ENCODE results near the gene SLC35E3. TPM values are rescaled to one million over a fixed set of nuclear protein-coding genes. Genes with fewer than 3 reads are reported as not detected.
"Not testable (repeated sequence)": the region's sequence is repeated elsewhere in the genome, so short reads cannot be mapped to it uniquely, and the experiment has no call there.

The SLC35E3 gene
- total RNA-seq, 5 donors from 2014 or later (not counting 1 experiment from before 2014, with no cell fraction given) = 6.4 to 10.8 (median 9.7) TPM

DNA sequence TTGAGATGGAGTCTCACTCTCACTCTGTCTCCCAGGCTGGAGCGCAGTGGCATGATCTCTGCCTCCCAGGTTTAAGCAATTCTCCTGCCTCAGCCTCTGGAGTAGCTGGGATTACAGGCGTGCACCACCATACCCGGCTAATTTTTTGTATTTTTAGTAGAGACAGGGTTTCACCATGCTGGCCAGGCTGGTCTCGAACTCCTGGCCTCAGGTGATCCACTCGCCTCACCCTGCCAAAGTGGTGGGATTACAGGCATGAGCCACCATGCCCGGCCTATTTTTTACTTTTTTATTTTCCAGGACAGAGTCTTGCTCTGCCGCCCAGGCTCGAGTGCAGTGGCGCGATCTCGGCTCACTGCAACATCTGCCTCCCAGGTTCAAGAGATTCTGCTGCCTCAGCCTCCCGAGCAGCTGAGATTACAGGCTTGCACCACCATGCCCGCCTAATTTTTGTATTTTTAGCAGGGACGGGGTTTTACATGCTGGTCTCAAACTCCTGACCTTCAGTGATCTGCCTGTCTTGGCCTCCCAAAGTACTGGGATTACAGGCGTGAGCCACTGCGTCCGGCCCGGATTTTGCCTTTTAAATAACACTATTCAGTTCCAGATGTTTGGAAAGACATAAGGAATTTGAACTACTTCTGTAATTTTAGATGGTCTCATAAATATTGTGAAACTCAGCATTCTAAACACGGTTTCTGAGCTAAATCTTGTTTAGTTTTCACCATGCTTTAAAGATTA, 57.1 kb downstream of the SLC35E3 start:
- peaks cover 6 to 10% (median 7%) of the 10 kb centered on the region in 3 donors for H3K4me1 Mint-ChIP-seq
- DNase-seq; H3K36me3 ChIP-seq (ENCODE audit: control insufficient read depth in 2 of 2, extremely low read depth in 1 of 2, insufficient read depth in 1 of 2, low read length in 1 of 2); CTCF ChIA-PET; H3K27me3 ChIP-seq (replicated peaks in 1 of 2; ENCODE audit: control insufficient read depth in 2 of 2, extremely low read depth in 1 of 2, insufficient read depth in 2 of 2, low read length in 1 of 2); H3K9me3 ChIP-seq; H3K4me3 Mint-ChIP-seq; H3K4me3 ChIP-seq (ENCODE audit: control insufficient read depth in 1 of 2, extremely low read depth in 1 of 2, low read length in 1 of 2); H3K27ac Mint-ChIP-seq; H3K27me3 Mint-ChIP-seq; H3K4me1 ChIP-seq (ENCODE audit: control insufficient read depth in 1 of 2, extremely low read depth in 1 of 2, insufficient read depth in 2 of 2, low read length in 2 of 2); H3K36me3 Mint-ChIP-seq; H3K27ac ChIP-seq (ENCODE audit: low read length); ATAC-seq (replicated peaks in 1 of 4); H3K9me3 Mint-ChIP-seq: not testable (repeated sequence)
- WGBS (ENCODE audit: insufficient coverage) = 94% methylated on average over 12 of the region's 19 CpGs
- POLR2A ChIA-PET = interaction anchor here (0.5 to 0.7 kb wide), 3 partner anchors 11 to 1924 kb away, joined by 3 to 4 read pairs (median 3); no protein-coding TSS in a partner anchor

DNA sequence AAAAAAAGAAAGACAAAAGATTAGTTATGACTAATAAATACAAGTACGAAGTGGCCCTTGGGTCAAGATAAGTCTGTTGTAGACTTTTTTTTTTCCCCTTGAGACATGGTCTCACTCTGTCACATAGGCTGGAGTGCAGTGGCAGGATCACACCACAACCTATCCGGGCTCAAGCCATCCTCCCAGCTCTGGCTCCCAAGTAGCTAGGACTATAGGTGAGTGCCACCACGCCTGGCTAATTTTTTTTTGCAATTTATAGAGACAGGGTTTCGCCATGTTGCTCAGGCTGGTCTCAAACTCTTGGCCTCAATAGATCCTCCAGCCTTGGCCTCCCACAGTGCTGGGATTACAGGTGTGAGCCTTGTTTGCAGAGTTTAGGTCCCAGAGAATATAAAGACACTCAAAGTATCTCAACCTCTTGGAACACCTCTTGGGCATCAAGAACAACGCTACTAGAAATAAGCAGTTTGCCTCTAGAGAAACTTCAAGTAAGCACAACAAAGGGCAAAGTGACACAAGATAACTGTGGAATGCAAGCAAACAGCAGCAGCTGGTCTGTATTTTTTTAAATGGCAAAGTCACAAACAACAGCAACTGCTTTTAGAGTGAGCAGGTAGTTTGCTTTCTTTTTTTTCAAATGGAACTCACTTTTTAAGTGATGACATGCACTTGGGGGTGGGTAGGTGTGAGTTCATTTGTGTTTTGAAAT, 58.1 kb downstream of the SLC35E3 start:
- DNase-seq (no peak), ATAC-seq (replicated peaks in 1 of 4) (no peak)
- H3K36me3 ChIP-seq (ENCODE audit: control insufficient read depth in 2 of 2, extremely low read depth in 1 of 2, insufficient read depth in 1 of 2, low read length in 1 of 2) = no peaks in the 10 kb centered on the region
- H3K4me3 Mint-ChIP-seq = no peak overlapping the region
- WGBS (ENCODE audit: insufficient coverage) = 50% methylated on average over 1 of the region's 5 CpGs
- H3K4me1 ChIP-seq (ENCODE audit: control insufficient read depth in 1 of 2, extremely low read depth in 1 of 2, insufficient read depth in 2 of 2, low read length in 2 of 2) = peaks cover 0 to 10% of the 10 kb centered on the region in 2 experiments
- CTCF ChIA-PET = no interaction called here
- H3K27ac Mint-ChIP-seq = no peak overlapping the region
- H3K9me3 ChIP-seq = no peaks in the 10 kb centered on the region
- peaks cover 6 to 14% (median 10%) of the 10 kb centered on the region in 3 donors for H3K4me1 Mint-ChIP-seq
- peaks cover 5% of the 10 kb centered on the region for H3K36me3 Mint-ChIP-seq
- no peak overlapping the region for H3K27ac ChIP-seq (ENCODE audit: low read length)
- no peaks in the 10 kb centered on the region for H3K27me3 ChIP-seq (replicated peaks in 1 of 2; ENCODE audit: control insufficient read depth in 2 of 2, extremely low read depth in 1 of 2, insufficient read depth in 2 of 2, low read length in 1 of 2)
- H3K4me3 ChIP-seq (ENCODE audit: control insufficient read depth in 1 of 2, extremely low read depth in 1 of 2, low read length in 1 of 2) = no peak overlapping the region
- no peaks in the 10 kb centered on the region for H3K27me3 Mint-ChIP-seq
- H3K9me3 Mint-ChIP-seq = no peaks in the 10 kb centered on the region
- POLR2A ChIA-PET = interaction anchor here in 1 of 2 donors (0.5 to 0.7 kb wide), 2 partner anchors 10 to 765 kb away, joined by 3 read pairs; no protein-coding TSS in a partner anchor

DNA sequence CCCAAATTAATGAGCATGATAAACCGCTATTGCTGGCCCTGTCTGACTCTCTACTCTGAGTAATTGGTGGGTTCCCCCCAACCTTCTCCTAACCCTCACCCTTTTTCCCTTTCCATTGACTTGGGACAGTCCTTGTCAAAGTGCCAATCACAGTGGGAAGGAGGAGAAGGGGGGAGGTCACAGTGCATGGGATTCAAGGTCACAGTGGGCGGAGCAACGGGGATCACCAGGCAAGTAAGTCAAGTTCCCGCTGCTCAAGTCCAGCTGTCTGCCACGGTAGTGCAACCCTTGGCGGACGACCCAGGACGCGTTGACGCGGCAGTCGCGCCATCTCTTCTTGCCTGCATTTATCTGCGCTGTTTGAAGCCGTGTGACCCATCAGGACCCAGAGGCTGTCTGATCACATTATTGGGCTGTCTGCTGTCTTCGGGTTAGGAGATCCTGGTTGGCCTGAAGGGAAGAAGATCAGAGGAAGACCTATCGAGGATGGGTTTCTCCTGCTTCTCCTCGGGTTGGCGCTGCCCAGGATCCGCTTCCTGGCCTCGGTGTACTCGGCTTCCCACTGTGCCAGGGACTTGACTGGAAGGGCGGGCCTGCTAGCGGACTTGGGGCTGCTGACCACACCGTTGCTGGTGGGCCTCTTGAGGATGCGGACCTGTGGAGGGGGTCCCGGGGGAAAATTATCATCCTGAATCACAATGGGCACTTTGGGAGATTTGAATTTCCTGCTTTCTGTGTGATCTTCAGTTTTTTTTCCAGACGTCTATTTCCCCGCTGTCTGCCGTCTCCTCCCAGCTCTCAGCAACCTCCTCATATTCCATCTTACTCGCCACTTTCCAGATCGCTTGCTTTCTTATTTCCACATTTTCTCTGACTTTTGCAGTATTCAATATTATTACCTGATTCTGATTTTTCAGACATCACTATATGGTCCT, 58.9 kb downstream of the SLC35E3 start:
- Mint-ChIP-seq H3K27ac (no peak overlapping the region), H3K36me3 (peaks cover 10% of the 10 kb centered on the region), H3K27me3 (no peaks in the 10 kb centered on the region), H3K4me1 (peaks cover 6 to 21% (median 16%) of the 10 kb centered on the region in 3 donors), H3K4me3 (no peak overlapping the region), H3K9me3 (no peaks in the 10 kb centered on the region)
- ChIA-PET CTCF (no interaction called here), POLR2A (interaction anchor here in 1 of 2 donors (0.7 kb wide), 1 partner anchor 151 kb away, joined by 4 read pairs; no protein-coding TSS in a partner anchor)
- DNase-seq (no peak), ATAC-seq (replicated peaks in 1 of 4) (no peak)
- Histone ChIP-seq H3K36me3 (ENCODE audit: control insufficient read depth in 2 of 2, extremely low read depth in 1 of 2, insufficient read depth in 1 of 2, low read length in 1 of 2) (peaks cover 0 to 7% of the 10 kb centered on the region in 2 donors), H3K4me3 (ENCODE audit: control insufficient read depth in 1 of 2, extremely low read depth in 1 of 2, low read length in 1 of 2) (no peak overlapping the region), H3K27me3 (replicated peaks in 1 of 2; ENCODE audit: control insufficient read depth in 2 of 2, extremely low read depth in 1 of 2, insufficient read depth in 2 of 2, low read length in 1 of 2) (no peaks in the 10 kb centered on the region), H3K27ac (ENCODE audit: low read length) (no peak overlapping the region), H3K4me1 (ENCODE audit: control insufficient read depth in 1 of 2, extremely low read depth in 1 of 2, insufficient read depth in 2 of 2, low read length in 2 of 2) (peaks cover 0 to 13% of the 10 kb centered on the region in 2 experiments), H3K9me3 (no peaks in the 10 kb centered on the region)
- WGBS (ENCODE audit: insufficient coverage) = 97% methylated on average over 30 of the region's 32 CpGs

DNA sequence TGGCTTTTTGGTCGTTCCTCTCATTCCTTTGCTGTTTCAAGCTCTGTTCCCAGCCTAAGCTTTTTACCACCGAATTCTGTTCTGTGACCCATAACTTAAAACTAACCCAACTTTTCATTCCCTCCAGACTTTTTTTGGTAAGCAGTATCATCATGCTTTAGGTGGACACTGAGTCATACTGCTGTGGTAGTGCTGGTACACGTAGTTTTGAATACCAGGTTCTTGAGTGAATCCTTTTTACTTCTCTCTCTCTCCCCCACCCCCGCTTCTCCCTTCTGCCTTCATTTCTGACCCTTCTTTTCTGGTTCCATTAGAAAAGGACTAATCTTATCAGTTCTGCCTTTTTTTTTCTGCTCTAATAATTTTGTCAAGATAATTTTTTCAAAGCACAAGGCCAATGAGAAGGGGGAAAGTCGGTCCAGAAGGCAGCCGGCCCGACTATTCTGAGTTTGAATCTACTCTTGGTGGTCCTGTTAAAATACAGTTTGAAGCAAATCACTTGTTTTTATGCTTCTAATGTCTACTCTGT, 59.7 kb downstream of the SLC35E3 start:
- Histone ChIP-seq H3K4me1 (ENCODE audit: control insufficient read depth in 1 of 2, extremely low read depth in 1 of 2, insufficient read depth in 2 of 2, low read length in 2 of 2) (peaks cover 0 to 15% of the 10 kb centered on the region in 2 experiments), H3K27me3 (replicated peaks in 1 of 2; ENCODE audit: control insufficient read depth in 2 of 2, extremely low read depth in 1 of 2, insufficient read depth in 2 of 2, low read length in 1 of 2) (no peaks in the 10 kb centered on the region), H3K4me3 (ENCODE audit: control insufficient read depth in 1 of 2, extremely low read depth in 1 of 2, low read length in 1 of 2) (no peak overlapping the region), H3K36me3 (ENCODE audit: control insufficient read depth in 2 of 2, extremely low read depth in 1 of 2, insufficient read depth in 1 of 2, low read length in 1 of 2) (peaks cover 0 to 10% of the 10 kb centered on the region in 2 donors), H3K27ac (ENCODE audit: low read length) (no peak overlapping the region), H3K9me3 (no peaks in the 10 kb centered on the region)
- no peak for ATAC-seq (replicated peaks in 1 of 4)
- H3K4me3 Mint-ChIP-seq = no peak overlapping the region
- POLR2A ChIA-PET = interaction anchor here in 1 of 2 donors (0.7 kb wide), 1 partner anchor 152 kb away, joined by 4 read pairs; no protein-coding TSS in a partner anchor
- WGBS (ENCODE audit: insufficient coverage) = 100% methylated on average over 3 of the region's 7 CpGs
- no peak for DNase-seq
- H3K36me3 Mint-ChIP-seq = peaks cover 11% of the 10 kb centered on the region
- peaks cover 6 to 22% (median 17%) of the 10 kb centered on the region in 3 donors for H3K4me1 Mint-ChIP-seq
- H3K27me3 Mint-ChIP-seq = no peaks in the 10 kb centered on the region
- no peaks in the 10 kb centered on the region for H3K9me3 Mint-ChIP-seq
- H3K27ac Mint-ChIP-seq = no peak overlapping the region
- CTCF ChIA-PET = no interaction called here

DNA sequence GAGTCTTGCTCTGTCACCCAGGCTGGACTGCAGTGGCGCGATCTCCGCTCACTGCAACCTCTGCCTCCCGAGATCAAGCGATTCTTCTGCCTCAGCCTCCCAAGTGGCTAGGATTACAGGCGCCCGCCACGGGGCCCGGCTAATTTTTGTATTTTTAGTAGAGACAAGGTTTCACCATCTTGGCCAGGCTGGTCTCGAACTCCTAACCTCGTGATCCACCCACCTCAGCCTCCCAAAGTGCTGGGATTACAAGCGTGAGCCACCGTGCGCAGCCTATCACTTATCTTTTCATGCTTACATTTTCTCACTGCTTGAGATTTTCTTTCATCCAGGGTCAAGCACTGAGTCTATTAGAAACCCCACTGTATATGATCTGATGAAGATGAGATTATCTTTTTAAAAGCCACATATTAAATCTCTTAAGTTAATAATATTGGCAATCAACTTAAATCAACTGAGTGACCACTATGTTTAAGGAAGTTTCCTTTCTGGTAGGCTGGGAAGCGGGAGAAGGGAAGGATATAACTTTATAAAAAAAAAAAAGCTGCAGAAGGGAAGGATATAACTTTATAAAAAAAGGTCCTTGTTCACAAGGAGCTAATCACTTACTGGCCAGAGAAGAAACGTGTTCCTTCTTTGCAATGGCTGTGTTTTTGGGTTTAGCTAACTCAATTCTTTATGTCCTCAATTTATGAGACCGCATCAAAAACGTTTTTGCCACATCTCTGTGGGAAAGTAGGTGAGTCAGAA, 60.7 kb downstream of the SLC35E3 start:
- no peaks in the 10 kb centered on the region for H3K9me3 Mint-ChIP-seq
- no peak for ATAC-seq (replicated peaks in 1 of 4)
- peak overlapping the region; percentile 91 to 97 (median 95) for H3K4me3 Mint-ChIP-seq
- H3K27me3 ChIP-seq (replicated peaks in 1 of 2; ENCODE audit: control insufficient read depth in 2 of 2, extremely low read depth in 1 of 2, insufficient read depth in 2 of 2, low read length in 1 of 2) = no peaks in the 10 kb centered on the region
- H3K27ac ChIP-seq (ENCODE audit: low read length) = peak overlapping the region; percentile 94
- POLR2A ChIA-PET = interaction anchor here (0.6 to 1.7 kb wide), 2 partner anchors 61 to 194 kb away, joined by 3 to 10 read pairs; partner anchors contain the start of gene SLC35E3 (in 1 of the 2)
- H3K4me1 ChIP-seq (ENCODE audit: control insufficient read depth in 1 of 2, extremely low read depth in 1 of 2, insufficient read depth in 2 of 2, low read length in 2 of 2) = peaks cover 0 to 19% of the 10 kb centered on the region in 2 experiments
- H3K9me3 ChIP-seq = no peaks in the 10 kb centered on the region
- peak in 1 of 35 experiments; percentile 28 for DNase-seq
- H3K27ac Mint-ChIP-seq = peak overlapping the region; percentile 98 to 99
- H3K36me3 ChIP-seq (ENCODE audit: control insufficient read depth in 2 of 2, extremely low read depth in 1 of 2, insufficient read depth in 1 of 2, low read length in 1 of 2) = peaks cover 0 to 10% of the 10 kb centered on the region in 2 donors
- H3K27me3 Mint-ChIP-seq = no peaks in the 10 kb centered on the region
- peaks cover 16 to 31% (median 27%) of the 10 kb centered on the region in 3 donors for H3K4me1 Mint-ChIP-seq
- H3K4me3 ChIP-seq (ENCODE audit: control insufficient read depth in 1 of 2, extremely low read depth in 1 of 2, low read length in 1 of 2) = peak overlapping the region in 1 of 2 donors; percentile 82
- H3K36me3 Mint-ChIP-seq = peaks cover 14% of the 10 kb centered on the region
- CTCF ChIA-PET = interaction anchor here in 1 of 2 donors (0.9 to 3.3 kb wide), 8 partner anchors 14 to 1538 kb away, joined by 3 to 25 read pairs (median 5); partner anchors contain the start of genes CAND1 and SLC35E3
- no CpG with 5 or more reads among the region's 18 CpGs for WGBS (ENCODE audit: insufficient coverage)
